ENCODE data around the gene TEC.

DNA sequence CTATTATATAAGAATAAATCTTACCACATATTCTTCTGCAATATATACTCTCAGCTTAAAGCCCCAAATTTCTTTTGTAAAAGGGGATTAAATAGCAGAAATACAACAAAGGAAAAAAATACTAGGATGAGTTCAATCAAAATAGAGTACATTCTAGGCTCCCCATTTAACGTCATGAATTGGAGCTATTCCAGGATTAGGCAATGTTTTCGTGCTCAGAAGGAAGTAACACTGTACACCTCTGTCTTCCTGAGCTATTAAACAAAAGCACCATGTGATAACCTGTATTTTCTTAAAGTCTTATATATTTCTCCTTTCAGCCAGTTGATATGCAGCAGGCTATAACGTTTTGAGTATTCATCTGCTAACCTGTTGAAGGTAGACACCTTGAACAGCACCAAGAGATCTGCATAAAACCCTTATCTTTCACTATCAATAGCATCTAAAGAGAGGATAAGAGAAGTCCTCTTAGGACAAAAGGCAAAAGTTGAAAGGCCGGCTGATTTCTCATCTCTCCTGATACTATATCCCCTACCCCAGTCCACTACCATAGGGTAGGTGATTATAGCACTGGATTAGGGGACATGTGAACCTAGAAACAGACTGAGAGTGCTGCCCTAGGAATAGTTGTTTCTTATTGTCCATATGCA lies 31.5 kb downstream of the TEC start:
- TF ChIP-seq, protein P1, sequence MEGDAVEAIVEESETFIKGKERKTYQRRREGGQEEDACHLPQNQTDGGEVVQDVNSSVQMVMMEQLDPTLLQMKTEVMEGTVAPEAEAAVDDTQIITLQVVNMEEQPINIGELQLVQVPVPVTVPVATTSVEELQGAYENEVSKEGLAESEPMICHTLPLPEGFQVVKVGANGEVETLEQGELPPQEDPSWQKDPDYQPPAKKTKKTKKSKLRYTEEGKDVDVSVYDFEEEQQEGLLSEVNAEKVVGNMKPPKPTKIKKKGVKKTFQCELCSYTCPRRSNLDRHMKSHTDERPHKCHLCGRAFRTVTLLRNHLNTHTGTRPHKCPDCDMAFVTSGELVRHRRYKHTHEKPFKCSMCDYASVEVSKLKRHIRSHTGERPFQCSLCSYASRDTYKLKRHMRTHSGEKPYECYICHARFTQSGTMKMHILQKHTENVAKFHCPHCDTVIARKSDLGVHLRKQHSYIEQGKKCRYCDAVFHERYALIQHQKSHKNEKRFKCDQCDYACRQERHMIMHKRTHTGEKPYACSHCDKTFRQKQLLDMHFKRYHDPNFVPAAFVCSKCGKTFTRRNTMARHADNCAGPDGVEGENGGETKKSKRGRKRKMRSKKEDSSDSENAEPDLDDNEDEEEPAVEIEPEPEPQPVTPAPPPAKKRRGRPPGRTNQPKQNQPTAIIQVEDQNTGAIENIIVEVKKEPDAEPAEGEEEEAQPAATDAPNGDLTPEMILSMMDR (IDR thresholded peaks at IDR 0.05 in 2 of 3, conservative IDR thresholded peaks at IDR 0.05 in 1 of 3; ENCODE audit: insufficient read depth in 2 of 3, low read depth in 1 of 3, low read length in 3 of 3) = no peak
- TF ChIP-seq CAMTA2 (CRISPR knock-in tag; conservative IDR thresholded peaks at IDR 0.05) (no peak), EP300 (IDR thresholded peaks at IDR 0.05; ENCODE audit: low read length) (no peak), MED1 (CRISPR knock-in tag; IDR thresholded peaks at IDR 0.05; ENCODE audit: borderline replicate concordance) (no peak), RCOR1 (IDR thresholded peaks at IDR 0.05; ENCODE audit: borderline replicate concordance in 1 of 2, low read depth in 2 of 2, low read length in 2 of 2) (no peak)
- TF ChIP-seq, protein P2, sequence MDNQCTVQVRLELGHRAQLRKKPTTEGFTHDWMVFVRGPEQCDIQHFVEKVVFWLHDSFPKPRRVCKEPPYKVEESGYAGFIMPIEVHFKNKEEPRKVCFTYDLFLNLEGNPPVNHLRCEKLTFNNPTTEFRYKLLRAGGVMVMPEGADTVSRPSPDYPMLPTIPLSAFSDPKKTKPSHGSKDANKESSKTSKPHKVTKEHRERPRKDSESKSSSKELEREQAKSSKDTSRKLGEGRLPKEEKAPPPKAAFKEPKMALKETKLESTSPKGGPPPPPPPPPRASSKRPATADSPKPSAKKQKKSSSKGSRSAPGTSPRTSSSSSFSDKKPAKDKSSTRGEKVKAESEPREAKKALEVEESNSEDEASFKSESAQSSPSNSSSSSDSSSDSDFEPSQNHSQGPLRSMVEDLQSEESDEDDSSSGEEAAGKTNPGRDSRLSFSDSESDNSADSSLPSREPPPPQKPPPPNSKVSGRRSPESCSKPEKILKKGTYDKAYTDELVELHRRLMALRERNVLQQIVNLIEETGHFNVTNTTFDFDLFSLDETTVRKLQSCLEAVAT (IDR thresholded peaks at IDR 0.05) = no peak
- TF ChIP-seq, protein P3, sequence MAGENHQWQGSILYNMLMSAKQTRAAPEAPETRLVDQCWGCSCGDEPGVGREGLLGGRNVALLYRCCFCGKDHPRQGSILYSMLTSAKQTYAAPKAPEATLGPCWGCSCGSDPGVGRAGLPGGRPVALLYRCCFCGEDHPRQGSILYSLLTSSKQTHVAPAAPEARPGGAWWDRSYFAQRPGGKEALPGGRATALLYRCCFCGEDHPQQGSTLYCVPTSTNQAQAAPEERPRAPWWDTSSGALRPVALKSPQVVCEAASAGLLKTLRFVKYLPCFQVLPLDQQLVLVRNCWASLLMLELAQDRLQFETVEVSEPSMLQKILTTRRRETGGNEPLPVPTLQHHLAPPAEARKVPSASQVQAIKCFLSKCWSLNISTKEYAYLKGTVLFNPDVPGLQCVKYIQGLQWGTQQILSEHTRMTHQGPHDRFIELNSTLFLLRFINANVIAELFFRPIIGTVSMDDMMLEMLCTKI (IDR thresholded peaks at IDR 0.05; ENCODE audit: partially characterized antibody) = no peak

All from K562 (cell line).